ENCODE measurements around the gene SORCS2.

- TF ChIP-seq CTCF (IDR thresholded peaks at IDR 0.05), result no peak
- TF ChIP-seq POLR2A (IDR thresholded peaks at IDR 0.05), result no peak
Observed at GRCh38 chr4:7299010-7299907, 106.9 kb downstream of the SORCS2 start.
